K562 (cell line): ENCODE results near the gene TEX38. TPM values are rescaled to one million over a fixed set of nuclear protein-coding genes. Genes with fewer than 3 reads are reported as not detected.
A peak's percentile ranks its signal among the peaks of the same experiment; 100 is the strongest.

ENCODE experiments used
- CAMTA2 ChIP-seq: fragments of 250-450 bp; sonication (Bioruptor Pico); conservative IDR thresholded peaks from 2 replicates; pipeline ENCODE4 v1.5.1; 2022
- CBX3 ChIP-seq, 2 experiments: IDR thresholded peaks; 1 replicate in 1 of 2; 2 replicates in 1 of 2; pipeline ENCODE4 v1.6.1; 2012; ENCODE audit warnings: inconsistent platforms in 2 of 2, low read length in 2 of 2, borderline replicate concordance in 1 of 2, control low read depth in 1 of 2
- CREB3 ChIP-seq: fragments of 450-650 bp; conservative IDR thresholded peaks from 2 replicates; pipeline ENCODE4 v1.6.1; 2016; ENCODE audit warnings: missing genetic modification characterization, low read depth, mild to moderate bottlenecking, missing compliant biosample characterization, moderate library complexity
- CTBP1 ChIP-seq: fragments of 450-650 bp; IDR thresholded peaks from 2 replicates; pipeline ENCODE4 v1.6.1; 2016; ENCODE audit warnings: borderline replicate concordance
- FOXP1 ChIP-seq: sonication (generic); formaldehyde crosslinking; IDR thresholded peaks from 2 replicates; pipeline ENCODE4 v1.8.0; 2022; ENCODE audit warnings: mild to moderate bottlenecking, missing genetic modification reagents
- ILF3 ChIP-seq: fragments of 450-650 bp; IDR thresholded peaks from 2 replicates; pipeline ENCODE4 v1.6.1; 2018; ENCODE audit warnings: antibody characterized with exemption, mild to moderate bottlenecking, moderate library complexity, borderline replicate concordance
- PPARD ChIP-seq: fragments of 250-450 bp; sonication (Bioruptor Pico); IDR thresholded peaks from 2 replicates; pipeline ENCODE4 v1.8.0; 2022; ENCODE audit warnings: inconsistent platforms, mild to moderate bottlenecking, moderate library complexity
- PRDM10 ChIP-seq: fragments of 450-650 bp; IDR thresholded peaks from 2 replicates; pipeline ENCODE4 v1.6.1; 2018; ENCODE audit not compliant: partially characterized antibody
- RBM34 ChIP-seq: fragments of 200-400 bp; formaldehyde crosslinking; IDR thresholded peaks from 2 replicates; pipeline ENCODE4 v1.6.1; 2018; ENCODE audit warnings: low read length, borderline replicate concordance; ENCODE audit not compliant: insufficient read depth
- REST ChIP-seq, 2 experiments: fragments of 450-650 bp; formaldehyde crosslinking in 1 of 2; IDR thresholded peaks; 2 replicates each; pipeline versions ENCODE4 v1.4.0 to v1.6.1; 2014 to 2020; ENCODE audit warnings: mild to moderate bottlenecking in 2 of 2, borderline replicate concordance in 1 of 2, low read depth in 1 of 2
- RFX5 ChIP-seq: IDR thresholded peaks from 2 replicates; pipeline ENCODE4 v1.6.1; 2011; ENCODE audit warnings: low read depth, mild to moderate bottlenecking, improper control_type of control experiment, low read length
- SMC3 ChIP-seq: conservative IDR thresholded peaks from 2 replicates; pipeline ENCODE4 v1.6.1; 2011; ENCODE audit warnings: low read depth, low read length, improper control_type of control experiment; ENCODE audit not compliant: insufficient read depth
- ZNF764 ChIP-seq: fragments of 250-450 bp; sonication (Bioruptor Pico); IDR thresholded peaks from 2 replicates; pipeline ENCODE4 v1.4.0; 2020; ENCODE audit warnings: low read depth, mild to moderate bottlenecking, moderate library complexity
- polyA plus RNA-seq, 8 experiments: library from polyadenylated mRNA; depleted of rRNA in 4 of 8; stranded (reverse) in 5 of 8; unstranded in 3 of 8; fragments of >200 nt; fragmentation: Nextera tagmentation in 2 of 8; fragmentation: Illumina TruSeq in 1 of 8; extraction: Ambion mirVana in 2 of 8; extraction: Trizol in 1 of 8; gene quantifications; 2 replicates each; pipeline versions ENCODE4 v1.2.1 to v1.2.3, GENCODE V29; 2011 to 2014; ENCODE audit warnings: inconsistent platforms in 1 of 8, missing spikeins in 1 of 8
- total RNA-seq, 7 experiments: library from RNA; depleted of rRNA in 6 of 7; stranded (reverse); fragments of >200 nt in 6 of 7; fragmentation: Illumina TruSeq in 2 of 7; extraction: Trizol in 2 of 7; gene quantifications; 2 replicates each; pipeline versions ENCODE4 v1.2.1 to v1.2.3, GENCODE V29; 2011 to 2021; ENCODE audit warnings: low replicate concordance in 1 of 7

TEX38 gene
- total and polyA plus RNA-seq, 9 of the 15 experiments (the other 6 are each of a cell fraction or from before 2014, with no cell fraction given): not detected

- TF ChIP-seq PRDM10 (no peak), CTBP1 (peak; percentile 41; the same call in 1 of the 2 replicates), ILF3 (no peak), CREB3 (tag) (no peak), SMC3 (no peak), RFX5 (no peak), PPARD (no peak), ZNF764 (CRISPR knock-in tag) (no peak), REST (IDR thresholded peaks at IDR 0.05; ENCODE audit: borderline replicate concordance) (peak; percentile 15; the same call in 1 of the 2 replicates), REST (CRISPR knock-in tag; IDR thresholded peaks at IDR 0.05; ENCODE audit: low read depth) (no peak), FOXP1 (CRISPR knock-in tag) (no peak), CAMTA2 (CRISPR knock-in tag) (no peak), RBM34 (no peak), CBX3 (IDR thresholded peaks at IDR 0.05; ENCODE audit: borderline replicate concordance in 1 of 2, low read length in 2 of 2) (no peak)
Observed at GRCh38 chr1:46667782-46668760, 3.6 kb upstream of the TEX38 start, which contains the start of gene ATPAF1 (continued).
